SK-N-SH (cell line): Measurements from ENCODE around the gene PBX1. TPM values are rescaled to one million over a fixed set of nuclear protein-coding genes. Genes with fewer than 3 reads are reported as not detected.

Experiments
- CTCF ChIA-PET: fragments of 300-600, 350-600 bp; formaldehyde crosslinking; extraction: SDS; loops from one replicate; lab custom pipeline; 2021; lab: Yijun Ruan, JAX
- POLR2A ChIA-PET: fragments of 350-600 bp; sonication (Branson Sonifier 250); formaldehyde crosslinking; extraction: SDS; loops from one replicate; lab custom pipeline; 2020; ENCODE audit warnings: antibody characterized with exemption, inconsistent platforms; lab: Yijun Ruan, JAX
- DNase-seq: peaks from one replicate; pipeline ENCODE4 v3.0.0; 2012
- H2AFZ ChIP-seq: fragments of 200-600 bp; sonication (generic); 2 replicates; pipeline ENCODE4 v1.8.1; 2016; ENCODE audit warnings: antibody characterized with exemption, mild to moderate bottlenecking, low read depth
- H3F3A ChIP-seq: fragments of 200-600 bp; sonication (generic); replicated peaks from 2 replicates; pipeline ENCODE3; 2016; ENCODE audit warnings: antibody characterized with exemption, mild to moderate bottlenecking; ENCODE audit not compliant: insufficient read depth
- H3K27ac ChIP-seq, 2 experiments: fragments of 200-500 bp in 1 of 2; fragments of 200-600 bp in 1 of 2; sonication (Bioruptor generic) in 1 of 2; sonication (generic), shearing (Covaris generic) in 1 of 2; 2 replicates each; pipeline versions ENCODE4 v1.5.1 to v1.6.1; 2014 to 2016; ENCODE audit warnings: low read depth in 2 of 2, inconsistent platforms in 1 of 2, low read length in 1 of 2, mild to moderate bottlenecking in 1 of 2, mixed read lengths in 1 of 2
- H3K27me3 ChIP-seq: fragments of 200-600 bp; sonication (generic), shearing (Covaris generic); 2 replicates; pipeline ENCODE4 v1.6.1; 2016; ENCODE audit warnings: mixed run types; ENCODE audit not compliant: insufficient read depth
- H3K36me3 ChIP-seq, 2 experiments: fragments of 200-500 bp in 1 of 2; fragments of 200-600 bp in 1 of 2; sonication (Bioruptor generic) in 1 of 2; sonication (generic) in 1 of 2; replicated peaks in 1 of 2; 2 replicates each; pipeline versions ENCODE3 to v1.5.1; 2014 to 2016; ENCODE audit warnings: low read length in 1 of 2, mild to moderate bottlenecking in 1 of 2; ENCODE audit not compliant: insufficient read depth in 2 of 2, control insufficient read depth in 1 of 2
- H3K4me1 ChIP-seq, 2 experiments: fragments of 200-500 bp in 1 of 2; fragments of 200-600 bp in 1 of 2; sonication (Bioruptor generic) in 1 of 2; sonication (generic), shearing (Covaris generic) in 1 of 2; 2 replicates each; pipeline versions ENCODE4 v1.5.1 to v1.6.1; 2014 to 2016; ENCODE audit warnings: low read depth in 1 of 2, low read length in 1 of 2, mixed run types in 1 of 2; ENCODE audit not compliant: insufficient read depth in 2 of 2, control insufficient read depth in 1 of 2
- H3K4me2 ChIP-seq: fragments of 200-600 bp; sonication (generic), shearing (Covaris generic); 2 replicates; pipeline ENCODE4 v1.6.1; 2017; ENCODE audit warnings: mixed run types
- H3K4me3 ChIP-seq, 2 experiments: fragments of 200-500 bp in 1 of 2; fragments of 200-600 bp in 1 of 2; sonication (Bioruptor generic) in 1 of 2; sonication (generic), shearing (Covaris generic) in 1 of 2; 2 replicates each; pipeline versions ENCODE4 v1.5.1 to v1.8.1; 2014 to 2016; ENCODE audit warnings: low read depth in 2 of 2, inconsistent platforms in 1 of 2, low read length in 1 of 2, mild to moderate bottlenecking in 1 of 2, mixed read lengths in 1 of 2, moderate library complexity in 1 of 2
- H3K79me2 ChIP-seq: fragments of 200-600 bp; sonication (generic); 2 replicates; pipeline ENCODE4 v1.8.1; 2017; ENCODE audit warnings: mild to moderate bottlenecking; ENCODE audit not compliant: insufficient read depth
- H3K9ac ChIP-seq: fragments of 200-600 bp; sonication (generic); 2 replicates; pipeline ENCODE4 v1.6.1; 2017; ENCODE audit warnings: mixed run types
- H3K9me2 ChIP-seq: fragments of 200-600 bp; sonication (generic); 2 replicates; pipeline ENCODE4 v1.6.1; 2017; ENCODE audit warnings: mixed run types
- H3K9me3 ChIP-seq: fragments of 200-600 bp; sonication (generic); 2 replicates; pipeline ENCODE4 v1.6.1; 2017; ENCODE audit warnings: mixed run types, mild to moderate bottlenecking, moderate library complexity
- H4K20me1 ChIP-seq: fragments of 200-600 bp; sonication (generic); 2 replicates; pipeline ENCODE4 v1.6.1; 2017; ENCODE audit warnings: mild to moderate bottlenecking, mixed run types; ENCODE audit not compliant: insufficient read depth
- CHD2 ChIP-seq: fragments of 150-350 bp; IDR thresholded peaks from 2 replicates; pipeline ENCODE4 v1.6.1; 2018; ENCODE audit warnings: low read length; ENCODE audit not compliant: partially characterized antibody
- ELF1 ChIP-seq: IDR thresholded peaks from 2 replicates; pipeline ENCODE4 v1.4.0; 2012
- FOSL2 ChIP-seq: IDR thresholded peaks from 2 replicates; pipeline ENCODE4 v1.4.0; 2012; ENCODE audit warnings: low read depth, mild to moderate bottlenecking, moderate library complexity, borderline replicate concordance
- FOXJ3 ChIP-seq: sonication (generic); formaldehyde crosslinking; IDR thresholded peaks from 2 replicates; pipeline ENCODE4 v1.5.1; 2020; ENCODE audit warnings: mild to moderate bottlenecking, missing genetic modification reagents
- GATA2 ChIP-seq: sonication (generic); formaldehyde crosslinking; IDR thresholded peaks from 2 replicates; pipeline ENCODE4 v1.5.0; 2020; ENCODE audit warnings: mild to moderate bottlenecking, missing genetic modification reagents
- JUND ChIP-seq: IDR thresholded peaks from 2 replicates; pipeline ENCODE4 v1.4.0; 2012
- MEF2A ChIP-seq: IDR thresholded peaks from 2 replicates; pipeline ENCODE4 v1.4.0; 2012; ENCODE audit warnings: low read depth, borderline replicate concordance
- NFIC ChIP-seq: IDR thresholded peaks from 2 replicates; pipeline ENCODE4 v1.4.0; 2012; ENCODE audit warnings: borderline replicate concordance
- NRF1 ChIP-seq: IDR thresholded peaks from 2 replicates; pipeline ENCODE4 v1.6.1; 2012; ENCODE audit warnings: low read depth, mild to moderate bottlenecking, low read length
- RXRA ChIP-seq: IDR thresholded peaks from 2 replicates; pipeline ENCODE4 v1.4.0; 2012; ENCODE audit warnings: low read depth, mild to moderate bottlenecking, borderline replicate concordance
- SMC3 ChIP-seq: IDR thresholded peaks from 2 replicates; pipeline ENCODE4 v1.6.1; 2012; ENCODE audit warnings: low read depth, low read length, improper control_type of control experiment
- YY1 ChIP-seq: IDR thresholded peaks from 2 replicates; pipeline ENCODE4 v1.4.0; 2012; ENCODE audit warnings: low read depth, mild to moderate bottlenecking
- WGBS: methylation state at CpG from one replicate; pipeline ENCODE4 v1.1.6; 2017; ENCODE audit warnings: low lambda C conversion rate; 5-methylcytosine and 5-hydroxymethylcytosine counted together
- polyA plus RNA-seq, 3 experiments: library from polyadenylated mRNA; depleted of rRNA; stranded (reverse); fragments of >200 nt; gene quantifications; 2 replicates each; pipeline ENCODE4 v1.2.3, GENCODE V29; 2012
- TF ChIP-seq, protein P1 (sequence below): IDR thresholded peaks from 2 replicates; pipeline ENCODE4 v1.4.0; 2012; ENCODE audit warnings: low read depth, borderline replicate concordance
- TF ChIP-seq, protein P2 (sequence below): IDR thresholded peaks from 2 replicates; pipeline ENCODE4; 2012
- TF ChIP-seq, protein P3 (sequence below): fragments of 200-600 bp; sonication (generic); IDR thresholded peaks from 2 replicates; pipeline ENCODE4 v1.6.1; 2017; ENCODE audit warnings: antibody characterized with exemption, mild to moderate bottlenecking, moderate library complexity

Gene PBX1
- polyA plus RNA-seq, 1 of the 3 experiments (the other 2 are of a cell fraction), result 27.0 TPM

DNA sequence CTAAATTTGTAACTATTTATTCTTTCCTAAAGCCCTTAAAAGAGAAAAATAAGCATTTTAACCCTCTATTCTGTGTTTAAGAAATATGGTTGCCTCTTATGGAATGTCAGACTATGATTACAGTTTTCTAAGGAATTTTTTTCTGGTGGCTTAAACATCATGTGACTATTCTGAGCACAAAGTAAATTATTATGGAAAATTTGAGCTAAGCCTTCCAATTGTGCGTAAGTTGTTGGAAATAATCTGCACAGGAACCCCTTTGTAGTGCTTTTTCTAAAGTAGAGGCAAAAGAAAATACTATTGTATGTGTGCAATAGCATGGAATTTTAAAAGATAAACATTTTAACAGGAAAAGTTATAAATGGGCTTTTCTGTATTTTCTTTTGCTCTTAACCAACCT lies 254.8 kb downstream of the PBX1 start:
- no peak overlapping the region for H3K4me2 ChIP-seq
- no peaks in the 10 kb centered on the region for H4K20me1 ChIP-seq
- no peak overlapping the region for H2AFZ ChIP-seq
- TF ChIP-seq JUND, result no peak
- no peak for TF ChIP-seq NRF1
- no peak for TF ChIP-seq FOXJ3 (CRISPR knock-in tag)
- H3K27ac ChIP-seq, result no peak overlapping the region; a peak in 1 of 4 replicates
- H3F3A ChIP-seq, result no peaks in the 10 kb centered on the region
- ChIA-PET CTCF (no interaction called here), POLR2A (no interaction called here)
- no peak overlapping the region for H3K9ac ChIP-seq
- no peaks in the 10 kb centered on the region for H3K79me2 ChIP-seq
- H3K36me3 ChIP-seq, result peaks cover 8 to 9% of the 10 kb centered on the region in 2 experiments
- H3K4me1 ChIP-seq, result peaks cover 0 to 3% of the 10 kb centered on the region in 2 experiments; a peak in 1 of 4 replicates
- no peak overlapping the region for H3K4me3 ChIP-seq
- no peaks in the 10 kb centered on the region for H3K27me3 ChIP-seq
- H3K9me2 ChIP-seq, result no peaks in the 10 kb centered on the region
- no peaks in the 10 kb centered on the region for H3K9me3 ChIP-seq
- 100% methylated on average over 1 of the region's 1 CpG for WGBS
- no peak for DNase-seq

DNA sequence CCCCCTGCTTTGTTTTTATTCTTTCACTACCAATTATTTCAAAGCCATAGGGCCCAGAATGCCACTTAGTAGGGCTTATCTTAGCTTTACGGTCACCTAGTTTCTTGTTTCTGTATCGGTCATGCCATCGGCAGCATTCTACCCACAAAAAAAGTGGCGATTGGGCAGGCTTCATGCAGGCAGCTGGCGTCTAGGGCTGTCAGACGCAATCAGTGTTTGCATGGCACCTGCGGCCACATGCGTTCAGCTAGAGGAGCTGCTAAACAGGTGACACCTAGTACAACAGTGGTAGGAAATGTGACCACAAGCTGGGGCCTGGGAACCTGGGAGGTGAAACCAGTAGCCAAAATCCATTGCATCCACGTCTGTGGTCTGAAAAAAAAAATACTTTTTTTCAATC lies 262.7 kb downstream of the PBX1 start:
- Histone ChIP-seq H4K20me1 (no peaks in the 10 kb centered on the region), H3K4me3 (no peak overlapping the region), H3K27ac (no peak overlapping the region), H3K9me3 (no peaks in the 10 kb centered on the region), H3F3A (no peaks in the 10 kb centered on the region), H3K9ac (no peak overlapping the region), H3K4me1 (peaks cover 0 to 10% of the 10 kb centered on the region in 2 experiments; a peak in 2 of 4 replicates), H3K9me2 (no peaks in the 10 kb centered on the region), H3K4me2 (no peak overlapping the region), H2AFZ (no peak overlapping the region), H3K79me2 (no peaks in the 10 kb centered on the region), H3K27me3 (no peaks in the 10 kb centered on the region), H3K36me3 (peaks cover 4 to 17% of the 10 kb centered on the region in 2 experiments)
- WGBS, result 89% methylated on average over 9 of the region's 9 CpGs
- POLR2A ChIA-PET, result no interaction called here
- no peak for DNase-seq
- CTCF ChIA-PET, result no interaction called here
- TF ChIP-seq NFIC (no peak), YY1 (no peak), MEF2A (no peak), GATA2 (no peak), RXRA (no peak), SMC3 (no peak), ELF1 (no peak), FOSL2 (no peak), CHD2 (no peak)
- TF ChIP-seq, protein P1, sequence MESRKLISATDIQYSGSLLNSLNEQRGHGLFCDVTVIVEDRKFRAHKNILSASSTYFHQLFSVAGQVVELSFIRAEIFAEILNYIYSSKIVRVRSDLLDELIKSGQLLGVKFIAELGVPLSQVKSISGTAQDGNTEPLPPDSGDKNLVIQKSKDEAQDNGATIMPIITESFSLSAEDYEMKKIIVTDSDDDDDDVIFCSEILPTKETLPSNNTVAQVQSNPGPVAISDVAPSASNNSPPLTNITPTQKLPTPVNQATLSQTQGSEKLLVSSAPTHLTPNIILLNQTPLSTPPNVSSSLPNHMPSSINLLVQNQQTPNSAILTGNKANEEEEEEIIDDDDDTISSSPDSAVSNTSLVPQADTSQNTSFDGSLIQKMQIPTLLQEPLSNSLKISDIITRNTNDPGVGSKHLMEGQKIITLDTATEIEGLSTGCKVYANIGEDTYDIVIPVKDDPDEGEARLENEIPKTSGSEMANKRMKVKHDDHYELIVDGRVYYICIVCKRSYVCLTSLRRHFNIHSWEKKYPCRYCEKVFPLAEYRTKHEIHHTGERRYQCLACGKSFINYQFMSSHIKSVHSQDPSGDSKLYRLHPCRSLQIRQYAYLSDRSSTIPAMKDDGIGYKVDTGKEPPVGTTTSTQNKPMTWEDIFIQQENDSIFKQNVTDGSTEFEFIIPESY, result no peak
- TF ChIP-seq, protein P2, sequence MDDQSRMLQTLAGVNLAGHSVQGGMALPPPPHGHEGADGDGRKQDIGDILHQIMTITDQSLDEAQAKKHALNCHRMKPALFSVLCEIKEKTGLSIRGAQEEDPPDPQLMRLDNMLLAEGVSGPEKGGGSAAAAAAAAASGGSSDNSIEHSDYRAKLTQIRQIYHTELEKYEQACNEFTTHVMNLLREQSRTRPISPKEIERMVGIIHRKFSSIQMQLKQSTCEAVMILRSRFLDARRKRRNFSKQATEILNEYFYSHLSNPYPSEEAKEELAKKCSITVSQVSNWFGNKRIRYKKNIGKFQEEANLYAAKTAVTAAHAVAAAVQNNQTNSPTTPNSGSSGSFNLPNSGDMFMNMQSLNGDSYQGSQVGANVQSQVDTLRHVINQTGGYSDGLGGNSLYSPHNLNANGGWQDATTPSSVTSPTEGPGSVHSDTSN, result no peak
- TF ChIP-seq, protein P3, sequence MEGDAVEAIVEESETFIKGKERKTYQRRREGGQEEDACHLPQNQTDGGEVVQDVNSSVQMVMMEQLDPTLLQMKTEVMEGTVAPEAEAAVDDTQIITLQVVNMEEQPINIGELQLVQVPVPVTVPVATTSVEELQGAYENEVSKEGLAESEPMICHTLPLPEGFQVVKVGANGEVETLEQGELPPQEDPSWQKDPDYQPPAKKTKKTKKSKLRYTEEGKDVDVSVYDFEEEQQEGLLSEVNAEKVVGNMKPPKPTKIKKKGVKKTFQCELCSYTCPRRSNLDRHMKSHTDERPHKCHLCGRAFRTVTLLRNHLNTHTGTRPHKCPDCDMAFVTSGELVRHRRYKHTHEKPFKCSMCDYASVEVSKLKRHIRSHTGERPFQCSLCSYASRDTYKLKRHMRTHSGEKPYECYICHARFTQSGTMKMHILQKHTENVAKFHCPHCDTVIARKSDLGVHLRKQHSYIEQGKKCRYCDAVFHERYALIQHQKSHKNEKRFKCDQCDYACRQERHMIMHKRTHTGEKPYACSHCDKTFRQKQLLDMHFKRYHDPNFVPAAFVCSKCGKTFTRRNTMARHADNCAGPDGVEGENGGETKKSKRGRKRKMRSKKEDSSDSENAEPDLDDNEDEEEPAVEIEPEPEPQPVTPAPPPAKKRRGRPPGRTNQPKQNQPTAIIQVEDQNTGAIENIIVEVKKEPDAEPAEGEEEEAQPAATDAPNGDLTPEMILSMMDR, result no peak
